HG03159 (cell line): ENCODE measurements around the gene WDR18.
"Not testable (repeated sequence)": the region's sequence is repeated elsewhere in the genome, so short reads cannot be mapped to it uniquely, and the experiment has no call there.

Experiments
- ATAC-seq: cut with Tn5 transposase; IDR thresholded peaks from one replicate; pipeline ENCODE4 v1.9.1; 2021; ENCODE audit warnings: mild to moderate bottlenecking, moderate library complexity; ENCODE audit not compliant: unreplicated experiment

Gene WDR18

DNA sequence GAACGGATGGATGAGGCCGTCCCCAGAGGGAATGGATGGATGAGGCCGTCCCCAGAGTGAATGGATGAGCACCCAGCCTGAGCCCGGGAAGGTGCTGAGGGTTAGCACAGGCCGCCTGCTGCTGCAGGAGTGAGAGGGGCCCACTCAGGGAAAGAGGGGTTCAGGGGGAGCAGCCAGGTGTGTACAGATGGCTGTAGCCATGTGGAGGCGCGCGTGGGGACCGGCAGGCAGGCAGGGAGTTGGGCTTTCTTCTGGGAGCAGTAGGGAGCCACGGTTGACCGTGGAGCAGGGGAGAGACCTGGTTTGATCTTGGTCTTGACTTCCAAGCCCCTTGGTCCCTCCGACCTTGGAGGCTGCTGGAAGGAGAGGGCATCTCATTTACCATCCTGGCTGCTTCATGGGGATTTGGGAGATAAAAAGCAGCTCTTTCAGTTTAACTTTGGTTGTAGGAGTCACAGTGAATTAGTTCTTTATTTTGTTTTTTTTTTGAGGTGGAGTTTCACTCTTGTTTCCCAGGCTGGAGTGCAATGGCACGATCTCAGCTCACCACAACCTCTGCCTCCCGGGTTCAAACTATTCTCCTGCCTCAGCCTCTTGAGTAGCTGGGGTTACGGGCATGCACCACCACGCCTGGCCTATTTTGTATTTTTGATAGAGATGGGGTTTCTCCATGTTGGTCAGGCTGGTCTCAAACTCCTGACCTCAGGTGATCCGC, 33.6 kb upstream of the WDR18 start:
- ATAC-seq = no peak

DNA sequence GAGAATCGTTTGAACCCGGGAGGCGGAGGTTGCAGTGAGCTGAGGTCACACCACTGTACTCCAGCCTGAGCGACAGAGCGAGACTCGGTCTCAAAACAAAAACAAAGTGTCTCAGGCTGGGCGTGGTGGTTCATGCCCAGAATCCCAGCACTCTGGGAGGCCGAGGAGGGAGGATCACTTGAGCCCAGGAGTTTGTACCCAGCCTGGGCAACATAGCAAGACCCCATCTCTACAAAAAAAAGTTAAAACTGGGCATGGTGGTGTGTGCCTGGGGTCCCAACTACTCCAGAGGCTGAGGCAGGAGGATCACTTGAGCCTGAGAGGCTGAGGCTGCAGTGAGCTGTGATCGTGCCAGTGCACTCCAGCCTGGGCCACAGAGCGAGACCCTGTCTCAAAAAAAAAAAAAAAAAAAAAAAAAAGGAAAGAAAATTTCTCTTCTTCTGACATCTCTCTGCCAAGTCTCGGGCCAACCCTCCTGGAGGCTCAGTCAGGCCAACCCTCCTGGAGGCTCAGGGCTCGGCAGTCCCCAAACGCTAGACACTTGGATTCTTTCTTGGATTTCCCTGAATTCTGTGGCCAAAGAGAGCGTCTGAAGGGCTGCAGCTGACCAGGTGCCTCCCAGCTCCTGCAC, 32.0 kb upstream of the WDR18 start:
- no peak for ATAC-seq

DNA sequence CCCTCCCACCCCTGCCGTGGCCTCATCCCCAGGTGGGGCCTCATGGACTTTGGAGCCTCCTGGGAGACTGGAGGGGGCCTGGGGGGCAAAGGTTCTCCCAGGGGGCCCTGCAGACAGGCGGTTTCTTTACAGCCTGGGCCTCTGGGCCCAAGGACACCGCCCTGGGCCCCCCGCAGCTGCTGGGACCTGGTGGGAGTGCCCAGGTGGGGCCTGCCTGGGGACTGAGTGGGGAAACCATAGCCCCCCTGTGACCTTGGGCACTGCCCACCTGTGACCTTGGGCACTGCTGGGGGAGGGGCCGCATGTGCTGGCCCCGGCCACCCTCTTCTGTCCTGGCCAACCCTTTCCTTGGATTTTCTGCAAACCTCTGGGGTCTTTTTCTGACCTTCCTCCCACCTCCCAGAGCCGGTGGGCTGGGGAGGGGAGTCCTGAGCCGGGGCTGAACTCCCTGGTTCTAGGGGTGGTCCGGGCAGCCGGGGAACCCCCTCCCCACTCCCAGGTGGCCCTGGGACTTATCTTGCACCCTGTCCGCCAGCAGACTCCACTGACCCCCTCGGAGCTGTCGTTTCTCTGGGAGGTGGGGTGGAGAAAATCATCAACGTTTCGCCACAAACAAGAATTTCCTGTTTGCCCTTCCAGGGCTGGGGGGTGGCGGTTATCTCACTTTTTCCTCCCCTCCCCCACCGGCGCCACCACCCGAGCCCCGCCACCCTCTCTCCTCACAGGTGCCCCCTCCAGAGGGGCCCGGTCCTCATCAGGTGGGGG, 31.3 kb upstream of the WDR18 start:
- ATAC-seq = no peak

DNA sequence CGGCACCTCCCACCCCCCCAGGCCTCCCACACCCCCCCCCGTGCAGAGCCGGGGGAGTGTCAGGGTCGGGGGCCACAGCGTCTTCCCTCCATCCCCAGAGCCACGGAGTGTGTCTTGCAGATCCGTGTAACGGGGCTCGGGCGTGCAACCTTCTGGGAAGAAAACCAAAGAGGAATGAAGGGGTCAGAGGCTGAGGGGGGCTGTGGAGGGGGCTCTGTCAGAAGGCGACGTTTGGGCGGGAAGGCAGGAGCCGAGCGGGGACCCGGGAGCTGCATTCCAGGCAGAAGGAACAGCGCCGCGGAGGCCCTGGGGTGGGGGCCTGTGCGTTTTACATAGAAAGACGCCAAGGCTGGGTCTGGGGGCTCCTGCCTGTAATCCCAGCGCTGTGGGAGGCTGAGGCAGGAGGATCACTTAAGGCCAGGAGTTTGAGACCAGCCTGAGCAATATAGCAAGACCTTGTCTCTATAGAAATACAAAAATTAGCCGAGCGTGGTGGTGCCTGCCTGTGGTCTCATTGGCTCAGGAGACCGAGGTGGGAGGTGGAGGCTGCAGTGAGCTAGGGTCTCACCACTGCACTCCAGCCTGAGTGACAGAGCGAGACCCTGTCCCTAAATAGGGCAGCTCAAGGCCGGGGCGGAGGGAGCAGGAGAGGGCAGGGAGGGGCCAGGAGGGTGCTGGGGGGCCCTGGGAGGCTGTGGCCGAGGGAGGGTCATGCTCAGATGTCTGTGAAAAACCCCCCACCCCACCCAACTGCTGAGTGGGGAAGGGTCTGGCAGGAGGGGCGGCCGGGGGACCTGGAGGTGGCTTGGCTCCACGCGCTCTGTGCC, 30.5 kb upstream of the WDR18 start:
- ATAC-seq = no peak

DNA sequence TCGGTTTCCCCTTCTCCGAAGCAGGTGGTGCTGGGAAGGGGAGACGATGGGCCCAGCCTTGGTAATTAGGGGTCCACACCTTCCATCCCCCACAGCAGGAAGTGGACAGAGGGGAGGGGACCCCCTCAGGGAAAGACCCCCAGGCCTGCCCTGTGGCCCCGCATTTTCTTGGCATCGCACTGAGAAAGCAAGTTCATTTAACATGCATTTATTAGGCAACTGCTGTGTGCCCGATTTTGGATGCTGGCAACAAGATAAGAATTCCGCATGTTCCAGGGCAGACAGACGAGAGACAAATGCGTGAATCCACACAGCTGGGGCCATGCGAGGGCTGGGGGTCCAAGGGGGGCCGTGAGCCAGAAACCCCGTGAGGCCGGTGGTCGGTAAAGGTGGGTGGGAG, 29.9 kb upstream of the WDR18 start:
- no peak for ATAC-seq

DNA sequence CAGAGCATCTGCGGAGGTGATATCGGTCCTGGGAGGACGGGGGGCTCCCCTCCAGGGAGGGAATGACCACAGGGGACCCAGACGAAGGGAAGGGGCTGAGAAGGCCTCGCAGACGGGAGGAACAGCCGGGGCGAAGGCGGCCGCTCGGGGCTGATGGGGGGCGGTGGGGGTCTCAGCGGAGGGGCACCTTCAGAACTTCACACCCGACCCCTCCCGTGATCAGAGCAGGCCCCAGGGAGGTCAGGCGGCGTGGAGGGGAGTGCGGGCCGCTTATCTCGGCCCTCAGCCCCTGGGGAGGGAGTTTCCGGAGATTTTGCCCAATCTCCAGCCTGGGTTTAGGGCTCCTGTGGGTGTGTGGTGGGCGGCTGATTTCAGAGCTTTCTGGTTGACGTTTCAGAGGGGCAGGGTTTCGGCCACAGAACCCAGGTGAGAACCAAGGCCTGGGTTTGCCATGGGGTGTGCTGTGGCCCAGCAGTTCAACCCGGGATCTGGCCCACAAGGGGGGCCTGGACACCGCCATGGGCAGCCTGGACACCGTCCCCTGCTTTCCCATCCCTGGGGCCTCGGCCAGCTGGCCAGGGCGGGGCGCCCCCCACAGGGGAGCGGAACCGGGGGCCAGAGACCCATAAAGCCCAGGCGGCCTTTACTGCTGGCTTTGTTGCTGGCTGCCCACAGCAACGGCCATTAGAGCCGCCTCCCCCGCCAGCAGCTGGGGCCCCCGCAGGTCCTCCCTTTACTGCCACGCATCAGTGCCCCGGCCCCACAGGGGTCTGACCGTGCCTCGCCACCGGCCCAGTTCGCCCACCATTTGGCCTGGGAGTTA, 29.3 kb upstream of the WDR18 start:
- ATAC-seq = no peak

- ATAC-seq = no peak
Measured at GRCh38 chr19:955803-956765, 28.1 kb upstream of the WDR18 start.

GRCh38 chr19:956766-957440, 27.2 kb upstream of the WDR18 start:
- no peak for ATAC-seq

DNA sequence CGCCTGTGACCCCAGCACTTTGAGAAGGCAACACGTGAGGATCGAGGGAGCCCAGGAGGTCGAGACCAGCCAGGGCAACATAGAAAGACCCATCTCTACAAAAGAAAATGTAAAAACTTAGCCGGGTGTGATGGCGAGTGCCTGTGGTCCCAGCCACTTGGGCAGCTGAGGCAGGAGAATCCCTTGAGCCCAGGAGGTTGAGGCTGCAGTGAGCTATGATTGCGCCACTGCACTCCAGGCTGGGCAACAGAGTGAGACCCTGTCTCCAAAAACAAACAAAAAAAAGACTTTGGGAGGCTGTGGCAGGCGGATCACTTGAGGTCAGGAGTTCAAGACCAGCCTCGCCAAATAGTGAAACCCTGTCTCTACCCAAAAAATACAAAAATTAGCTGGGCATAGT, 26.6 kb upstream of the WDR18 start:
- not testable (repeated sequence) for ATAC-seq

GRCh38 chr19:958967-959855, 24.9 kb upstream of the WDR18 start:
- no peak for ATAC-seq

DNA sequence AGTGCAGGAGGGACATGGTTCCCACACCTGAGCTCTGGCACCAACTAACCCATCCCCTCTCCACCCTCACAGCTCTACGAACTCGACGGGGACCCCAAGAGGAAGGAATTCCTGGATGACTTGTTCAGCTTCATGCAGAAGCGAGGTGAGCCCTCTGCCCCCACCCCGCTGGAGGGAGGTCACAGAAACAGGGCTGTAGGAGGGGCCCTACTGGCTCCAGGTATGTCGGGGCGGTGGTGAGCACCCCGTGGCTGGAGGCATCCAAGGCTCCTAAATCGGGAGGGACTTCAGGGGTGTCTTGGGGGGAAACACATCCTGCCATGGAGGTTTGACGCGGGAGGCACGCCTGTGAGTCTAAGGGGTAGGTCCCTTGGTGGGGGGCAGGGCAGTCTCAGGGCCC, 24.1 kb upstream of the WDR18 start:
- no peak for ATAC-seq

- ATAC-seq = no peak
Measured at GRCh38 chr19:960601-960938, 23.6 kb upstream of the WDR18 start.

DNA sequence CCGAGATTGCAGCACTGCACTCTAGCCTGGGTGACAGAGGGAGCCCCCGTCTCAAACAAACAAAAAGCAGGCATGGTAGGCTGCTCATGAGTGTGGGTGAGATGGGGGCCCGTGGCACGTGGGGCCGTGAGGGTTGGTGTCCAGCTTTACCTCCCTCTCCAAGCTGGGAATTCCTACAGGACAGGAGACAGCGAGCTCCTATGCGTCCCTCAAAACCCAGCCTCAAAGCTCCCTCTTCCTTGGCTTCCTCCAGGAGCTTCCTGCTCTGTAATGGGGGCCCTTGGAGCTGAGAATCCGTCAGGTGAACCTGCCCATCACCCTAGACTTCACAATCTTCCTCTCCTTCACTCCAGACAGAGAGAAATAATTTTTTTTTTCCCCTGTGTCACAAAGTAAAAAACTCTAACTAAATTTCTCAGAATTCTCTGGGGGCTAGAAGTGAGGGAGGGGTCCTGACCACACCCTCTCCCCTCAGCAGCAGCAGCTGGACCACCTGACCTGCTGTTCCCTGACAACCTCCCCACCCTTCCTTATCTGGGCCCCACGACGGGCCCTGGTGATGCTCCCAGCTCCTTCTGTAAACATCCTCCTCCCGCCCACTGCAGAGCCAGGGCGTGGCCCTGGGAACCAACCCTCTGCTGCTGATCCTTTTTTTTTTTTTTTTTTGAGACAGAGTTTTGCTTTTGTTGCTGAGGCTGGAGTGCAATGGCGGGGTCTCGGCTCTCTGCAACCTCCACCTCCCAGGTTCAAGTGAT, 22.1 kb upstream of the WDR18 start:
- no peak for ATAC-seq

DNA sequence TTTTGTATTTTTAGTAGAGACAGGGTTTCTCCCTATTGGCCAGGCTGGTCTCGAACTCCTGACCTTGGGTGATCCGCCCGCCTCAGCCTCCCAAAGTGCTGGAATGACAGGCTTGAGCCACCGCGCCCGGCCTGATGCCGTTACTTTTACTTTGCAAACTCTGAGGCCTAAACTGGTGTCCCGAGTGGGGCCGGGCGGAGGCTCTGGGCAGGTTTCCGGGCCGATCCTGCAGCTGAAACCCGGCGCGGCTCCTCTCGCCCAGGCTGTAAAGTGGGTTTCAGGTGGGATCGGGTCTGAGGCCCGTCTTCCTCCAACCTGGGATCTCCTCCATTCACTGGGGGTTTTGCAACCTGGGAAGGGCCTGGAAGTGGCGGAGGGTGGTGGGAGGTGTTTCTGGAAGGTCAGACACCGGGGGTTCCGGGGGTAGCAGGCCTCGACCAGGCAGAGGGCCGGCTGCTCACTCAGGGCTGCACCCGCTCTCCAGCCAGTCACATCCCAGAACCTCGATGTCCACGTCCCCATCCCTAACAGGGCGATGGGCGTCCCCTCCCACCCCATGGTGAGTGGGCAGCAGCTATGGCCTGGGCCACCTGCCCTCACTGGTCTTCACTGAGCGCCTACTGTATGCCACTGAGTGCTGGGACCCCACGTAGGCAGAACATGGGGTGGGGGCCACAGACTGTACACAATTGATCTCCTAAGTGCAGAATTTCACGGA, 21.3 kb upstream of the WDR18 start:
- ATAC-seq = no peak

- no peak for ATAC-seq
Measured at GRCh38 chr19:963486-963951, 20.6 kb upstream of the WDR18 start.

- ATAC-seq = no peak
Measured at GRCh38 chr19:964116-964520, 20.0 kb upstream of the WDR18 start.
